ENCODE data around the gene GRIK5.

GRCh38 chr19:42021185-42021584 lies 48.8 kb downstream of the GRIK5 start:
- TF ChIP-seq, protein P1, sequence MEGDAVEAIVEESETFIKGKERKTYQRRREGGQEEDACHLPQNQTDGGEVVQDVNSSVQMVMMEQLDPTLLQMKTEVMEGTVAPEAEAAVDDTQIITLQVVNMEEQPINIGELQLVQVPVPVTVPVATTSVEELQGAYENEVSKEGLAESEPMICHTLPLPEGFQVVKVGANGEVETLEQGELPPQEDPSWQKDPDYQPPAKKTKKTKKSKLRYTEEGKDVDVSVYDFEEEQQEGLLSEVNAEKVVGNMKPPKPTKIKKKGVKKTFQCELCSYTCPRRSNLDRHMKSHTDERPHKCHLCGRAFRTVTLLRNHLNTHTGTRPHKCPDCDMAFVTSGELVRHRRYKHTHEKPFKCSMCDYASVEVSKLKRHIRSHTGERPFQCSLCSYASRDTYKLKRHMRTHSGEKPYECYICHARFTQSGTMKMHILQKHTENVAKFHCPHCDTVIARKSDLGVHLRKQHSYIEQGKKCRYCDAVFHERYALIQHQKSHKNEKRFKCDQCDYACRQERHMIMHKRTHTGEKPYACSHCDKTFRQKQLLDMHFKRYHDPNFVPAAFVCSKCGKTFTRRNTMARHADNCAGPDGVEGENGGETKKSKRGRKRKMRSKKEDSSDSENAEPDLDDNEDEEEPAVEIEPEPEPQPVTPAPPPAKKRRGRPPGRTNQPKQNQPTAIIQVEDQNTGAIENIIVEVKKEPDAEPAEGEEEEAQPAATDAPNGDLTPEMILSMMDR (conservative IDR thresholded peaks at IDR 0.05 in 1 of 2, IDR thresholded peaks at IDR 0.05 in 1 of 2; ENCODE audit: extremely low read depth in 1 of 2, insufficient read depth in 1 of 2, low read depth in 1 of 2, low read length in 2 of 2) = no peak
- TF ChIP-seq EZH2 (IDR thresholded peaks at IDR 0.05; ENCODE audit: borderline replicate concordance, low read length) = no peak
